Measurements from ENCODE around the gene ATAD5. TPM values are rescaled to one million over a fixed set of nuclear protein-coding genes. Genes with fewer than 3 reads are reported as not detected.

The ATAD5 gene
- total RNA-seq, 1 experiment from 2014 or later, result 26.0 TPM

DNA sequence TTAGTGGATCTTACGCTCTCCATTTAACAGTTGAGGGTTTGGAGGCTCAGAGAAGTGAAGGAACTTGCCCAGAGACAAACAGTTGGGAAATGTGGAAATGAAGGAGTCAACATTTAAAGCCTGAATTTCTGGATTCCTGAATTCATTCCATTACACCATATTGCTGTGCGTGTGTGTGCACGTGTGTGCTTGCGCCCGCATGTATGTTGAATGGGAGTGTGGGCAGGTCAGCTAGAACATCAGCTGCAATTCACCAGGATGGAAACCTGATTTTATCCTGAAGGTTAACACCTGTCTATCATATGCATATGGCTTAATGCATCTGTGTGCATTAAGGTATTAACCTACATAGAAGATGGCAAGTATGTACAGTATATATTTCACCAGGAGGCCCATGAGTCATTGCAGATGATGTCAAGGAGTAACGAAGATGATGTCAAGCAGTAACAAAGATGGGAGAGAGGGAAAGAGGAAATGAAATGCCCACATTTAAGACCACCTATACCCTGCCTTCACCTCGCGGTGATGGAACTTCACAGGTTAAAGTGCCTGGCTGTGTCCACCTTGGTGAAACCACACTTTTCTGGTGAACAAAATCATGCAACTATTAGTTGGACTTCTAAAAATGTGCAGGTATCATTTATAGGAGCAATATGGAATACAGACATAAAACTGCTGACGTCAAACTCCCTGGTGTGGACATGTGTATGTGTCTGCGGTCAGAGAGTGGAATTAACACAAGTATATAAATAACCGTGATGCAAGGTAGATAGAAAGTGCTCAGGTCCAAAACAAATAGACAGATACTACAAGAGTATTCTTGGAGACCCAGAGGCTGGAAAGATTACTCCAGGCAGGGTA, 89.1 kb downstream of the ATAD5 start (continued):
- TF ChIP-seq, protein P1, sequence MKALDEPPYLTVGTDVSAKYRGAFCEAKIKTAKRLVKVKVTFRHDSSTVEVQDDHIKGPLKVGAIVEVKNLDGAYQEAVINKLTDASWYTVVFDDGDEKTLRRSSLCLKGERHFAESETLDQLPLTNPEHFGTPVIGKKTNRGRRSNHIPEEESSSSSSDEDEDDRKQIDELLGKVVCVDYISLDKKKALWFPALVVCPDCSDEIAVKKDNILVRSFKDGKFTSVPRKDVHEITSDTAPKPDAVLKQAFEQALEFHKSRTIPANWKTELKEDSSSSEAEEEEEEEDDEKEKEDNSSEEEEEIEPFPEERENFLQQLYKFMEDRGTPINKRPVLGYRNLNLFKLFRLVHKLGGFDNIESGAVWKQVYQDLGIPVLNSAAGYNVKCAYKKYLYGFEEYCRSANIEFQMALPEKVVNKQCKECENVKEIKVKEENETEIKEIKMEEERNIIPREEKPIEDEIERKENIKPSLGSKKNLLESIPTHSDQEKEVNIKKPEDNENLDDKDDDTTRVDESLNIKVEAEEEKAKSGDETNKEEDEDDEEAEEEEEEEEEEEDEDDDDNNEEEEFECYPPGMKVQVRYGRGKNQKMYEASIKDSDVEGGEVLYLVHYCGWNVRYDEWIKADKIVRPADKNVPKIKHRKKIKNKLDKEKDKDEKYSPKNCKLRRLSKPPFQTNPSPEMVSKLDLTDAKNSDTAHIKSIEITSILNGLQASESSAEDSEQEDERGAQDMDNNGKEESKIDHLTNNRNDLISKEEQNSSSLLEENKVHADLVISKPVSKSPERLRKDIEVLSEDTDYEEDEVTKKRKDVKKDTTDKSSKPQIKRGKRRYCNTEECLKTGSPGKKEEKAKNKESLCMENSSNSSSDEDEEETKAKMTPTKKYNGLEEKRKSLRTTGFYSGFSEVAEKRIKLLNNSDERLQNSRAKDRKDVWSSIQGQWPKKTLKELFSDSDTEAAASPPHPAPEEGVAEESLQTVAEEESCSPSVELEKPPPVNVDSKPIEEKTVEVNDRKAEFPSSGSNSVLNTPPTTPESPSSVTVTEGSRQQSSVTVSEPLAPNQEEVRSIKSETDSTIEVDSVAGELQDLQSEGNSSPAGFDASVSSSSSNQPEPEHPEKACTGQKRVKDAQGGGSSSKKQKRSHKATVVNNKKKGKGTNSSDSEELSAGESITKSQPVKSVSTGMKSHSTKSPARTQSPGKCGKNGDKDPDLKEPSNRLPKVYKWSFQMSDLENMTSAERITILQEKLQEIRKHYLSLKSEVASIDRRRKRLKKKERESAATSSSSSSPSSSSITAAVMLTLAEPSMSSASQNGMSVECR (CRISPR knock-in tag; IDR thresholded peaks at IDR 0.05; ENCODE audit: borderline replicate concordance), result no peak

DNA sequence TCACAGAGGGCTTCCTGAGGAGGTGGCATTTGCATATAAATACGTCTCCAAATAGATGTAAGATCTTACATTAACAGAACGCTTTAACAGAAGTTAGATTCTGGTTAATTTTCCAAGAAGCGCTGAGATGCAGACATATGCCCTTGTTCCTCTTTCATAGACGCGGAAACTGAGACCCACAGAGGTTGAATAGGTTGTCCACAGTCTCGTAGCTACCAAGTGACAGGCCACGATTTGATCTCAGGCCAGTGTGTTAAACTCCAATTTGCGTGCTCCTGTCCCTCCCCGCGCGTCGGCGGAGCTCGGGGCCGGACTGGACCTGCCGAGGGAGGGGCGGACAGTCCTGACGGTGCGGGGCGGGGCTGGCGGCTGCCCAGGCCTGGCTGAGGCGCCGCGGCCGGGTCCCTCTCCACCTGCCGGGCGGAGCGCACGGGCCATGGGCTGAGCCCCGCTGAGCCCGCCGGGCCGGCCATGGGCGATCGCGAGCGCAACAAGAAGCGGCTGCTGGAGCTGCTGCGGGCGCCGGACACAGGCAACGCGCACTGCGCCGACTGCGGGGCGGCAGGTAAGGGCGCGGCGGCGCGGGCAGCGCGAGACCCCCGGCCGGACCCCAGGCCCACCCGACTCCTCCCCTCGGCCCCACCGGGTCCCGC, 89.9 kb downstream of the ATAD5 start, which contains the start of gene ADAP2:
Gene ADAP2, plus strand, starts transcription at position 402 of the 653 bp plus-strand sequence. Its CDS starts 70 bp downstream, at position 472.
- H3K27me3 Mint-ChIP-seq (ENCODE audit: low read depth), result peaks cover 71% of the 10 kb centered on the region
- ATAC-seq (peak; percentile 85), DNase-seq (ENCODE audit: low spot score) (peak; percentile 68)
- ChIA-PET POLR2A (interaction anchor here (0.6 to 0.7 kb wide), 4 partner anchors 15 to 345 kb away, joined by 3 to 4 read pairs (median 3); no protein-coding TSS in a partner anchor), CTCF (interaction anchor here (1.1 kb wide), 1 partner anchor 87 kb away, joined by 3 read pairs; no protein-coding TSS in a partner anchor)
- H3K36me3 Mint-ChIP-seq, result no peaks in the 10 kb centered on the region
- H3K9me3 Mint-ChIP-seq, result no peaks in the 10 kb centered on the region
- H3K27ac Mint-ChIP-seq, result no peak within 1 kb of the TSS
- peak within 1 kb of the TSS; percentile 74 for H3K4me3 Mint-ChIP-seq
- peaks cover 20% of the 10 kb centered on the region for H3K4me1 Mint-ChIP-seq
- TF ChIP-seq ZNF317 (CRISPR knock-in tag; IDR thresholded peaks at IDR 0.05; ENCODE audit: borderline replicate concordance, low read depth) (peak; percentile 44; the same call in 1 of the 2 replicates), NR1H2 (CRISPR knock-in tag; IDR thresholded peaks at IDR 0.05) (no peak), RELA (CRISPR knock-in tag; IDR thresholded peaks at IDR 0.05; ENCODE audit: borderline replicate concordance) (no peak), NFATC4 (CRISPR knock-in tag; IDR thresholded peaks at IDR 0.05) (no peak), ZNF138 (CRISPR knock-in tag; conservative IDR thresholded peaks at IDR 0.05) (no peak)
- TF ChIP-seq, protein P2, sequence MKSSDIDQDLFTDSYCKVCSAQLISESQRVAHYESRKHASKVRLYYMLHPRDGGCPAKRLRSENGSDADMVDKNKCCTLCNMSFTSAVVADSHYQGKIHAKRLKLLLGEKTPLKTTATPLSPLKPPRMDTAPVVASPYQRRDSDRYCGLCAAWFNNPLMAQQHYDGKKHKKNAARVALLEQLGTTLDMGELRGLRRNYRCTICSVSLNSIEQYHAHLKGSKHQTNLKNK (CRISPR knock-in tag; IDR thresholded peaks at IDR 0.05), result no peak
- TF ChIP-seq, protein P3, sequence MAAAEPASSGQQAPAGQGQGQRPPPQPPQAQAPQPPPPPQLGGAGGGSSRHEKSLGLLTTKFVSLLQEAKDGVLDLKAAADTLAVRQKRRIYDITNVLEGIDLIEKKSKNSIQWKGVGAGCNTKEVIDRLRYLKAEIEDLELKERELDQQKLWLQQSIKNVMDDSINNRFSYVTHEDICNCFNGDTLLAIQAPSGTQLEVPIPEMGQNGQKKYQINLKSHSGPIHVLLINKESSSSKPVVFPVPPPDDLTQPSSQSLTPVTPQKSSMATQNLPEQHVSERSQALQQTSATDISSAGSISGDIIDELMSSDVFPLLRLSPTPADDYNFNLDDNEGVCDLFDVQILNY (CRISPR knock-in tag; IDR thresholded peaks at IDR 0.05), result 0 out of 2 replicates have a peak, but pooled peaks have one; percentile 47
- TF ChIP-seq, protein P4, sequence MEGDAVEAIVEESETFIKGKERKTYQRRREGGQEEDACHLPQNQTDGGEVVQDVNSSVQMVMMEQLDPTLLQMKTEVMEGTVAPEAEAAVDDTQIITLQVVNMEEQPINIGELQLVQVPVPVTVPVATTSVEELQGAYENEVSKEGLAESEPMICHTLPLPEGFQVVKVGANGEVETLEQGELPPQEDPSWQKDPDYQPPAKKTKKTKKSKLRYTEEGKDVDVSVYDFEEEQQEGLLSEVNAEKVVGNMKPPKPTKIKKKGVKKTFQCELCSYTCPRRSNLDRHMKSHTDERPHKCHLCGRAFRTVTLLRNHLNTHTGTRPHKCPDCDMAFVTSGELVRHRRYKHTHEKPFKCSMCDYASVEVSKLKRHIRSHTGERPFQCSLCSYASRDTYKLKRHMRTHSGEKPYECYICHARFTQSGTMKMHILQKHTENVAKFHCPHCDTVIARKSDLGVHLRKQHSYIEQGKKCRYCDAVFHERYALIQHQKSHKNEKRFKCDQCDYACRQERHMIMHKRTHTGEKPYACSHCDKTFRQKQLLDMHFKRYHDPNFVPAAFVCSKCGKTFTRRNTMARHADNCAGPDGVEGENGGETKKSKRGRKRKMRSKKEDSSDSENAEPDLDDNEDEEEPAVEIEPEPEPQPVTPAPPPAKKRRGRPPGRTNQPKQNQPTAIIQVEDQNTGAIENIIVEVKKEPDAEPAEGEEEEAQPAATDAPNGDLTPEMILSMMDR (IDR thresholded peaks at IDR 0.05), result no peak

DNA sequence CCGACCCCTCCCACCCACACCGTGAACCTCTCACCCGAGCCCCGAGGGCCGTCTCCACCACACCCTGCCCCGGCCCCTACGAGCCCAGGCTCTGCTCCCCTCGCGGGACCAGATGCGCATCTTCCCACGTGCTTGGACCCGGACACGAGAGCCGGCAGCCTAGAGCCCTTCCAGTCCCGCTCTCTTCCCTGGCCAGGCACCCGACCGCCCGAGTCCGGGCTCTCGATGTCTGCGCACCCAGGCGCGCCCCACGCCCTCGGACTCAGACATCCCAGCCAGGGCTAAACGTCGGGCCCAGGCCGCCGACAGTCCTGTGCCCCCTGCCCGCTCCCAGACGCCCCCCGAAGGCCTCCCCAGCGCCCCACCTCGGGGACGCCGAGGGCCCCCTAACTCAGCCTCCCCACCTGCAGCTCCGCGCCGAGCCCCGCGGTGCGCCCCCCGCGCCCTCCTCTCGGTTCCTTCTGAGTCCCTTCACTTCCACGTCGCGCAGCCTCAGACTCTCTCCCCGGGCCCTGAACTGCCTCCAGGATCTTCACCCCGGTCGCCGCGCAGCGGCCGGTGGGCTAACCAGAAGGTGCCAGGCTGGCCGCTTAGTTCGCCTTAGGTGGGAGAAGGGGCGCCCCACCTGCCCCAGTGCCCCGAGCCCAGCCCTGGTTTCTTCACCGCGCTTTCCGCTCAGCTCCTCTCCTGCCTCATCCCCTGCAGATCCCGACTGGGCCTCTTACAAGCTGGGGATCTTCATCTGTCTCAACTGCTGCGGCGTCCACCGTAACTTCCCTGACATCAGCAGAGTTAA, 90.7 kb downstream of the ATAD5 start:
- POLR2A ChIA-PET, result interaction anchor here (0.6 to 0.7 kb wide), 3 partner anchors 47 to 344 kb away, joined by 3 to 4 read pairs (median 3); no protein-coding TSS in a partner anchor
- Mint-ChIP-seq H3K4me3 (peak overlapping the region; percentile 74), H3K27ac (no peak overlapping the region), H3K36me3 (no peaks in the 10 kb centered on the region), H3K9me3 (no peaks in the 10 kb centered on the region), H3K27me3 (ENCODE audit: low read depth) (peaks cover 71% of the 10 kb centered on the region), H3K4me1 (peaks cover 20% of the 10 kb centered on the region)
- peak; percentile 37 for ATAC-seq
- DNase-seq (ENCODE audit: low spot score), result peak; percentile 38
- CTCF ChIA-PET, result interaction anchor here (1.1 kb wide), 2 partner anchors 86 to 139 kb away, joined by 3 to 4 read pairs; no protein-coding TSS in a partner anchor
- TF ChIP-seq ZNF121 (CRISPR knock-in tag; IDR thresholded peaks at IDR 0.05), result no peak
- TF ChIP-seq, protein P5, sequence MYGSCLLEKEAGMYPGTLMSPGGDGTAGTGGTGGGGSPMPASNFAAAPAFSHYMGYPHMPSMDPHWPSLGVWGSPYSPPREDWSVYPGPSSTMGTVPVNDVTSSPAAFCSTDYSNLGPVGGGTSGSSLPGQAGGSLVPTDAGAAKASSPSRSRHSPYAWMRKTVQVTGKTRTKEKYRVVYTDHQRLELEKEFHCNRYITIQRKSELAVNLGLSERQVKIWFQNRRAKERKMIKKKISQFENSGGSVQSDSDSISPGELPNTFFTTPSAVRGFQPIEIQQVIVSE (CRISPR knock-in tag; IDR thresholded peaks at IDR 0.05; ENCODE audit: borderline replicate concordance), result no peak
- no peak for TF ChIP-seq NR2C2 (CRISPR knock-in tag; IDR thresholded peaks at IDR 0.05)
- TF ChIP-seq, protein P6, sequence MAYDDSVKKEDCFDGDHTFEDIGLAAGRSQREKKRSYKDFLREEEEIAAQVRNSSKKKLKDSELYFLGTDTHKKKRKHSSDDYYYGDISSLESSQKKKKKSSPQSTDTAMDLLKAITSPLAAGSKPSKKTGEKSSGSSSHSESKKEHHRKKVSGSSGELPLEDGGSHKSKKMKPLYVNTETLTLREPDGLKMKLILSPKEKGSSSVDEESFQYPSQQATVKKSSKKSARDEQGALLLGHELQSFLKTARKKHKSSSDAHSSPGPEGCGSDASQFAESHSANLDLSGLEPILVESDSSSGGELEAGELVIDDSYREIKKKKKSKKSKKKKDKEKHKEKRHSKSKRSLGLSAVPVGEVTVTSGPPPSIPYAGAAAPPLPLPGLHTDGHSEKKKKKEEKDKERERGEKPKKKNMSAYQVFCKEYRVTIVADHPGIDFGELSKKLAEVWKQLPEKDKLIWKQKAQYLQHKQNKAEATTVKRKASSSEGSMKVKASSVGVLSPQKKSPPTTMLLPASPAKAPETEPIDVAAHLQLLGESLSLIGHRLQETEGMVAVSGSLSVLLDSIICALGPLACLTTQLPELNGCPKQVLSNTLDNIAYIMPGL (CRISPR knock-in tag; IDR thresholded peaks at IDR 0.05), result no peak; the same call in 1 of the 2 replicates
- no peak for TF ChIP-seq ZNF423 (CRISPR knock-in tag; IDR thresholded peaks at IDR 0.05)
- TF ChIP-seq TEAD4 (CRISPR knock-in tag; IDR thresholded peaks at IDR 0.05), result no peak
- no peak for TF ChIP-seq ZNF416 (CRISPR knock-in tag; IDR thresholded peaks at IDR 0.05)
- TF ChIP-seq NFE2L1 (CRISPR knock-in tag; IDR thresholded peaks at IDR 0.05), result no peak
- no peak for TF ChIP-seq GABPB1 (CRISPR knock-in tag; IDR thresholded peaks at IDR 0.05)
- TF ChIP-seq SMAD4 (CRISPR knock-in tag; IDR thresholded peaks at IDR 0.05), result no peak
